Measurements from ENCODE around the gene SIGLEC1.

DNA sequence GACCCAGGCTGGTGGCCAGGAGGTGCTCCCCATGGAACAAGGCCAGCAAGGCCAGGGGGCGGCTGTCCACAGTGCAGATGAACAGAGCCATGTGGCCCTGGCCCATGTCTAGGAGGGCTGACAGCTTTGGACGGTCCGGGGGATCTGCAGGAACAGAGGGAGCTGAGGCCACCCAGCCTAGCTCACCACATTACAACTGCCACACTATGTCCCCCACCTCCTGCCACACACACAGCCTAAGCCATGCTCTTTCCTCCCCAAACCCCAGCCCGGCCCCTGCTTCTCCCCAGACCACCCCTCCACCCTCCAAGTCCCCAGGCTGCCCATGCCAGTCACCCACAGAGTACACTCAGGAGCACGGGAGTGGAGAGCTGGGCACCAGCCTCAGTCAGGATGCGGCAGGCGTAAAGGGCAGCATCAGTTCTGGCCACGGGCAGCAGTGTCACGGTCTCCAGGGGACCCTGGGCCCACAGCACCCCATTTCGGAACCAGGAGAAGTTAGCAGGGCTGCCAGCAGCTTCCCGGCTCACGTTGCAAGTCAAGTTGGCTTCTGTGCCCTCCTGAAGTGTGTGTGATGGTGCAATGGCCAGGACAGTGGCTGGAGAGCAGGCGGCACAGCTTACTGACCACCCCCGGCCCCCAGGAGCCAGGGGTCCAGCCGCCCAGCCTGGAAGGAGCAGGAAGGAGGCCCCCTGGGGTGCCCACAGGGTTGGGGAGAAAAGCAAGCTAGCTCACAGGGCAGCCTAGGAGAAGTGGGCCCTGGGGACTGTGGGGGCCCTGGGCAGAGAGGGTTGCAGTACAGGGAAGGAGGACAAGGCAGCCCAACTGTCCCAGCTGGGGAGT, 15.4 kb downstream of the SIGLEC1 start:
- TF ChIP-seq USF2 (IDR thresholded peaks at IDR 0.05; ENCODE audit: low read length) (no peak), JUN (IDR thresholded peaks at IDR 0.05; ENCODE audit: low read depth, low read length) (no peak), POLR2AphosphoS5 (IDR thresholded peaks at IDR 0.05; ENCODE audit: low read depth, low read length) (no peak), HDAC2 (IDR thresholded peaks at IDR 0.05; ENCODE audit: borderline replicate concordance in 1 of 2, low read depth in 2 of 2, low read length in 2 of 2) (no peak), CEBPB (IDR thresholded peaks at IDR 0.05; ENCODE audit: low read depth, low read length) (no peak)
- TF ChIP-seq, protein P1, sequence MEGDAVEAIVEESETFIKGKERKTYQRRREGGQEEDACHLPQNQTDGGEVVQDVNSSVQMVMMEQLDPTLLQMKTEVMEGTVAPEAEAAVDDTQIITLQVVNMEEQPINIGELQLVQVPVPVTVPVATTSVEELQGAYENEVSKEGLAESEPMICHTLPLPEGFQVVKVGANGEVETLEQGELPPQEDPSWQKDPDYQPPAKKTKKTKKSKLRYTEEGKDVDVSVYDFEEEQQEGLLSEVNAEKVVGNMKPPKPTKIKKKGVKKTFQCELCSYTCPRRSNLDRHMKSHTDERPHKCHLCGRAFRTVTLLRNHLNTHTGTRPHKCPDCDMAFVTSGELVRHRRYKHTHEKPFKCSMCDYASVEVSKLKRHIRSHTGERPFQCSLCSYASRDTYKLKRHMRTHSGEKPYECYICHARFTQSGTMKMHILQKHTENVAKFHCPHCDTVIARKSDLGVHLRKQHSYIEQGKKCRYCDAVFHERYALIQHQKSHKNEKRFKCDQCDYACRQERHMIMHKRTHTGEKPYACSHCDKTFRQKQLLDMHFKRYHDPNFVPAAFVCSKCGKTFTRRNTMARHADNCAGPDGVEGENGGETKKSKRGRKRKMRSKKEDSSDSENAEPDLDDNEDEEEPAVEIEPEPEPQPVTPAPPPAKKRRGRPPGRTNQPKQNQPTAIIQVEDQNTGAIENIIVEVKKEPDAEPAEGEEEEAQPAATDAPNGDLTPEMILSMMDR (IDR thresholded peaks at IDR 0.05; ENCODE audit: control extremely low read depth in 1 of 3, insufficient read depth in 1 of 3, low read depth in 1 of 3, low read length in 3 of 3): no peak

Data from H1 (cell line).